Fibroblast of lung (primary cell): Measurements from ENCODE around the gene DDOST.

ENCODE experiments used
- EZH2 ChIP-seq: IDR thresholded peaks from 2 replicates; pipeline ENCODE4 v1.5.1; 2012; ENCODE audit warnings: low read length, control low read depth, mild to moderate bottlenecking; ENCODE audit errors: missing control alignments
- TF ChIP-seq, protein P1 (sequence below), 2 donors: IDR thresholded peaks in 1 of 2; conservative IDR thresholded peaks in 1 of 2; 1 replicate in 1 of 2; 2 replicates in 1 of 2; pipeline ENCODE4 v1.5.1; 2011 to 2012; ENCODE audit warnings: low read length in 2 of 2, control low read depth in 1 of 2, inconsistent platforms in 1 of 2, low read depth in 1 of 2, mild to moderate bottlenecking in 1 of 2

GRCh38 chr1:20697563-20697962 lies 36.4 kb upstream of the DDOST start:
- TF ChIP-seq, protein P1, sequence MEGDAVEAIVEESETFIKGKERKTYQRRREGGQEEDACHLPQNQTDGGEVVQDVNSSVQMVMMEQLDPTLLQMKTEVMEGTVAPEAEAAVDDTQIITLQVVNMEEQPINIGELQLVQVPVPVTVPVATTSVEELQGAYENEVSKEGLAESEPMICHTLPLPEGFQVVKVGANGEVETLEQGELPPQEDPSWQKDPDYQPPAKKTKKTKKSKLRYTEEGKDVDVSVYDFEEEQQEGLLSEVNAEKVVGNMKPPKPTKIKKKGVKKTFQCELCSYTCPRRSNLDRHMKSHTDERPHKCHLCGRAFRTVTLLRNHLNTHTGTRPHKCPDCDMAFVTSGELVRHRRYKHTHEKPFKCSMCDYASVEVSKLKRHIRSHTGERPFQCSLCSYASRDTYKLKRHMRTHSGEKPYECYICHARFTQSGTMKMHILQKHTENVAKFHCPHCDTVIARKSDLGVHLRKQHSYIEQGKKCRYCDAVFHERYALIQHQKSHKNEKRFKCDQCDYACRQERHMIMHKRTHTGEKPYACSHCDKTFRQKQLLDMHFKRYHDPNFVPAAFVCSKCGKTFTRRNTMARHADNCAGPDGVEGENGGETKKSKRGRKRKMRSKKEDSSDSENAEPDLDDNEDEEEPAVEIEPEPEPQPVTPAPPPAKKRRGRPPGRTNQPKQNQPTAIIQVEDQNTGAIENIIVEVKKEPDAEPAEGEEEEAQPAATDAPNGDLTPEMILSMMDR (conservative IDR thresholded peaks at IDR 0.05 in 1 of 2, IDR thresholded peaks at IDR 0.05 in 1 of 2; ENCODE audit: low read depth in 1 of 2, low read length in 2 of 2): no peak
- TF ChIP-seq EZH2: no peak
